PFSK-1 (cell line): ENCODE data around the gene GLUD2.

ENCODE experiments used
- FOXP2 ChIP-seq: optimal IDR thresholded peaks from 2 replicates; pipeline ENCODE3; 2011; ENCODE audit warnings: borderline replicate concordance, control low read depth, inconsistent platforms; ENCODE audit not compliant: insufficient read depth; ENCODE audit errors: extremely low read length, extremely low read depth
- POLR2AphosphoS5 ChIP-seq: IDR thresholded peaks from 2 replicates; pipeline ENCODE4 v1.6.1; 2012; ENCODE audit warnings: low read depth, mild to moderate bottlenecking, control low read depth, low read length, moderate library complexity
- SIN3A ChIP-seq: IDR thresholded peaks from 2 replicates; pipeline ENCODE4 v1.6.1; 2012; ENCODE audit warnings: mild to moderate bottlenecking, low read length, moderate library complexity, borderline replicate concordance; ENCODE audit not compliant: insufficient read depth
- TAF1 ChIP-seq: IDR thresholded peaks from 2 replicates; pipeline ENCODE4 v1.6.1; 2012; ENCODE audit warnings: low read length, control low read depth, borderline replicate concordance; ENCODE audit not compliant: insufficient read depth

DNA sequence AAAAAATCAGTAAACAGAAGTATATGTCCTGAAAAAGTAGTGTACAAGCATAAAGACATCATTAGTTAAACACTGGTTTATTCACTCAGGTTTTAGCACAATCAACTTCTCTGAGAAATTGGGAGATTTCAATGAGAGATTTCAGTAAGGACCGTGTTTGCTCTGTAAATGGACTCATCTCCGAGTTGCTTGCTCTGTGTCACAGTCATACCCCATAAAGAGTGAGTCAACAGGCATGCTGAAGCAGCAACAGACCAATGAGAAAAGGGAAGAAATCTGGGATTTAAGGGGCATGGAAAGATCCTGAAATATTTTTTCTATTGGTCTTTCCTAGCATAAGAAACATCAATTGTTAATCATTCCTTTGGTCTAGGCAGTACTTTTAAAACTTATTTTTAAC is 4.7 kb downstream of the GLUD2 start:
- TF ChIP-seq FOXP2 (no peak), TAF1 (no peak), SIN3A (no peak), POLR2AphosphoS5 (no peak)
